T-helper 1 cell treated with Interleukin-12 subunit alpha and Interleukin-12 subunit beta and Interleukin-4 antibody, amounts not matched to agents 30 μg/mL and 1 μg/mL, for 36 hours (primary cell): ENCODE results near the gene MVB12B.

Experiments
- H3K27ac Mint-ChIP-seq: one replicate; pipeline ENCODE4 v1.8.0; 2021; ENCODE audit warnings: mild to moderate bottlenecking, mixed read lengths
- H3K27me3 Mint-ChIP-seq: one replicate; pipeline ENCODE4 v1.8.0; 2021; ENCODE audit warnings: low read depth, mixed read lengths
- H3K36me3 Mint-ChIP-seq: one replicate; pipeline ENCODE4 v1.8.0; 2021; ENCODE audit warnings: low read depth, mixed read lengths
- H3K4me1 Mint-ChIP-seq: one replicate; pipeline ENCODE4 v1.8.0; 2021; ENCODE audit warnings: low read depth, mixed read lengths
- H3K4me3 Mint-ChIP-seq: one replicate; pipeline ENCODE4 v1.8.0; 2021; ENCODE audit warnings: mild to moderate bottlenecking, moderate library complexity, mixed read lengths
- H3K9me3 Mint-ChIP-seq: one replicate; pipeline ENCODE4 v1.8.0; 2021; ENCODE audit warnings: mixed read lengths

MVB12B gene

DNA sequence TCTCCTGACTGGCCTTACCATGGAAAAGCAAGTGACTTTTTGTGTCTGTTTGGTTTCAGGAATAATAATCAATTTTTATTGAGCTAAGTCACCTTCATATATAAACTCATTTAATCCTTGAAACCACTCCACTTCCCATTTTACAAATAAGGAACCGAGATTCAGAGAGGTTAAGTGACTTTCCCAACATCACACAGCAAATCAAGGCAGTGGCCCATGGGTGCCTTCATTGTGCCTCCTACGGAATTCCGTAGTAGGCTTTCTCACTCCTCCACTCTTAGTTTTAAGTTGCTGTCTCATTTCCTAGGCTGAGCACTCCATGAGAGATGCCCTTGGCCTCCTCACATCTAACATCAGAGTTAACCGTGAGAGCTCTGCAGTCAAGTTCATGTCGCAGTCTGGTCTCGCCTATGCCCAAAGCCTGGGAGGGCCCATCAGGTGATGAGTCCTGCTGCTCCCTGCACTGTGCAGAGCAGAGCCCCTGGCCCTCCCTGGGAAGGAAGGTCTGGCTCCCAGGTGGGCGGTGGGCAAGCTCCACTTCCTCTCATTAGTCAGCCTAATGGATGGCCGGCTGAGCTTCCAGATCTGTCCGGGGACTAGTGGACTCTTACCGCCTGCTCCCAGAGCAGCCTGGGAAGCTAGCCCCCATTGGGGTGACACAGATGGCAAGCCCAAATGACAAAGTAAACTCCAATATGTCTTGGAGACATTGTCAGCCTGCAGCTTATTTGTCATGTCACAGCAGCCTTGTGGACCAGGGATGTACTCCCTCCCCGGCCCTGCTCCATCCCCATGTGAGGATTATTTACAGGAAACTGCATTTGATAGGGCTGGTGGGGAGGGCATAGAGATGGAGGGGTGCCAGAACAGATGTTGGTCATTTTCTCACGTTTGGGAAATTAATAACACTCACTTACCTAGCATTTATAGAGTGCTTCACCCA is 123.4 kb downstream of the MVB12B start:
- Mint-ChIP-seq H3K4me1 (peaks cover 3% of the 10 kb centered on the region), H3K27ac (no peak overlapping the region), H3K36me3 (no peaks in the 10 kb centered on the region), H3K4me3 (no peak overlapping the region), H3K27me3 (peaks cover 21% of the 10 kb centered on the region), H3K9me3 (no peaks in the 10 kb centered on the region)

- Mint-ChIP-seq H3K27ac (no peak overlapping the region), H3K4me3 (no peak overlapping the region), H3K27me3 (peaks cover 21% of the 10 kb centered on the region), H3K4me1 (peaks cover 3% of the 10 kb centered on the region), H3K9me3 (no peaks in the 10 kb centered on the region), H3K36me3 (no peaks in the 10 kb centered on the region)
Measured at GRCh38 chr9:126450668-126451205, 124.1 kb downstream of the MVB12B start.

DNA sequence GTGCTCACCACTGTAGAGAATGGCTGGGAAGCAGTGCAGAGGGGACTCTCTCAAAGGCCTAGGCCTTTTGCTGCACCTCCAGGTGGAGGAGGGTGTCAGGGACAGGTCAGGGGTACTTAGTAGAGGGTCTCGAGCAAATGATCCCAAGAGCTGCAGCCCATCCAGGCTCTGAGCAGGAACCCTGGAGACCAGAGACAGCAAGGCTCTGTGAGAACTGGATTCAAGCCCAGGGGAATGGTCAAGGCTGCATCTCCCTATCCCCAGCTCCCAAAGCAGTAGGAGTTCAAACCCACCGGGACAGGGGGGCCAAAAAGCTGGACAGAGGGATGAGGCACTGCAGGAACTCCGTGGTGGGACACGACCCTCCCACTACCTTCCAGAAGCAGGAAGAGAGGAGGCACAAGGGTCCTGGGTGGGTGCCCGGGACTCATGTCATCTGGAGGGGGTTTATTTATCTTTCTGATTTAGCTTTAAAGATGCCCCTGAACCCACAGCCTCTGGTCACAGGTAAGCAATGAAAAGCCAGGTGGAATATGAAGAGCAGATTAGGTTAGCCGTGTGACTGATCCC is 124.8 kb downstream of the MVB12B start:
- Mint-ChIP-seq H3K4me1 (peaks cover 3% of the 10 kb centered on the region), H3K27ac (no peak overlapping the region), H3K4me3 (no peak overlapping the region), H3K27me3 (peaks cover 21% of the 10 kb centered on the region), H3K36me3 (no peaks in the 10 kb centered on the region), H3K9me3 (no peaks in the 10 kb centered on the region)

DNA sequence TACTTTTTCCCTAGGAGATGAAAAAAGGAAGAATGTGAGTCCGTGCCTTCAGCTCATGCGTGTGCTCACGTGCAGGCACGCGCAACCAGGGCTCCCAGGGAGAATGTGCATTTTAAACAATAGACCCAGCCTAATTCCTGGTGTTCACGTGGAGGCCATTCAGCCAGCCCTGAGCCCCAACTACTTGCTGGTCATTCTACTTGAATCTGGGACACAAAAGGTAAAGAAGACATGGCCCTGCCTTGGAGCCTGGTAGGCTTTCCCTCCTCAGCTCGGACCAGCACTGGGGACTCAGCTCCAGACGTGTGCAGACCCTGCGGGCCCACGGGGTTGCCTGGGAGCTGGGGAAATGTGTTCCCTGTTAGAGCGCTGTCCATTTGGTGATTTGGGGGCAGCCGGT is 125.5 kb downstream of the MVB12B start:
- H3K36me3 Mint-ChIP-seq = no peaks in the 10 kb centered on the region
- H3K27ac Mint-ChIP-seq = no peak overlapping the region
- H3K9me3 Mint-ChIP-seq = no peaks in the 10 kb centered on the region
- peaks cover 3% of the 10 kb centered on the region for H3K4me1 Mint-ChIP-seq
- H3K27me3 Mint-ChIP-seq = peaks cover 28% of the 10 kb centered on the region
- no peak overlapping the region for H3K4me3 Mint-ChIP-seq

DNA sequence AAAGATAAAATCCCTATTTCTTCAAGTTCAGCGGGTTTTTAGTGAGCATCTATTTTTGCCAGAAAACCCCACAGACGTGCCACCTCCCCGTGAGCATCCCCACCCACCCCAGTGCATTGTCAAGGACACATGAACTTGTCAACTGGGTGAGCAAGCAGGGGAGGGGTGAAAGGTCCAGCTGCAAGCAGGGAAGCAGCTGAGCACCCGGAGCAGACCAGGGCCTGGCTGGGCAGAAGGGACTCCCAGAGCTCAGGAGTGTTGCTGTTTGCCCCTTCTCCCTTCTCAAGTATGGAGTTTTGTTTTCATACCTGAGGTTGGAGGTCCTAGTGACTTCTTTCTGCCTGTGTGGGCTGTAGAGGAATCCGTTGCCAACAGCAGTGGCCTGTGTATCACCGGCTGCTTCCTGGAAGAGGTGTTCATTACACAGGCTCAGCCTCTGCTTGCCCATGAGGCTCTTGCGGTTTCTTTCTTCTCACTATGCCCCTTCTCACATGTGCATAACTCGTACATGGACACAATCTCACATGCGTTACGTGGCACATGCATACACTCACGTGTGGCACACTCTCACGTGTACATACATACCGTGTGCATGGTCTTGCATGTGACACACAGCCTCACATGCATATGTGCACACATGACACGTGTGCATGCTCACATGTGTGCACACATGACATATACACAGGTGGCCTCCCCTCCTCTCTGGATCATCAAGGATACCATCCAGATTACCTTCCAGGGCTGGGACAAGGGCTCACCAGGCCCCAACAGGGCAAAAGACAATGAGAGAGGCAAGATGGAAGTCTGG is 126.7 kb downstream of the MVB12B start:
- Mint-ChIP-seq H3K4me1 (no peaks in the 10 kb centered on the region), H3K27me3 (peaks cover 24% of the 10 kb centered on the region), H3K36me3 (no peaks in the 10 kb centered on the region), H3K4me3 (no peak overlapping the region), H3K9me3 (no peaks in the 10 kb centered on the region), H3K27ac (no peak overlapping the region)

- no peak overlapping the region for H3K27ac Mint-ChIP-seq
- no peak overlapping the region for H3K4me3 Mint-ChIP-seq
- no peaks in the 10 kb centered on the region for H3K9me3 Mint-ChIP-seq
- H3K36me3 Mint-ChIP-seq = no peaks in the 10 kb centered on the region
- peaks cover 18% of the 10 kb centered on the region for H3K27me3 Mint-ChIP-seq
- no peaks in the 10 kb centered on the region for H3K4me1 Mint-ChIP-seq
Measured at GRCh38 chr9:126454215-126454614, 127.6 kb downstream of the MVB12B start.

DNA sequence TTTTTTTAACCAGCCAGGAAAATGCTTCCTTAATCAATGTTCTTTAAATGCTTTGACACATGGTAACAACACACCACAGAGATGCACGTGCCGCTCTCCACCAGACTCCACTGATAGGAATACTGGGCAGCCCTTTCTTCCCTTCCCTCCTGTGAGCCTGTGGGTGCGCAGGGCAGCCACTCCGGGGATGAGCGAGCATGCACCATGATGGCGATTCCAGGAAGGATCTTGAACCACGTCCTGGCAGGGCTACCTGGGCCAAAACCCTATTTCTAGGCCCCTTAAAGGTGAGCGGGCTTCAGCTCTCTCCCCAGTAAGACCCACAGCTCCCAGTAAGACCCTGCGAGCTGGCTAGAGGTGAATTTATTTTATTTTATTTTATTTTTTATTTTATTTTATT is 128.2 kb downstream of the MVB12B start:
- Mint-ChIP-seq H3K27me3 (peaks cover 18% of the 10 kb centered on the region), H3K9me3 (no peaks in the 10 kb centered on the region), H3K4me3 (no peak overlapping the region), H3K36me3 (no peaks in the 10 kb centered on the region), H3K27ac (no peak overlapping the region), H3K4me1 (no peaks in the 10 kb centered on the region)

DNA sequence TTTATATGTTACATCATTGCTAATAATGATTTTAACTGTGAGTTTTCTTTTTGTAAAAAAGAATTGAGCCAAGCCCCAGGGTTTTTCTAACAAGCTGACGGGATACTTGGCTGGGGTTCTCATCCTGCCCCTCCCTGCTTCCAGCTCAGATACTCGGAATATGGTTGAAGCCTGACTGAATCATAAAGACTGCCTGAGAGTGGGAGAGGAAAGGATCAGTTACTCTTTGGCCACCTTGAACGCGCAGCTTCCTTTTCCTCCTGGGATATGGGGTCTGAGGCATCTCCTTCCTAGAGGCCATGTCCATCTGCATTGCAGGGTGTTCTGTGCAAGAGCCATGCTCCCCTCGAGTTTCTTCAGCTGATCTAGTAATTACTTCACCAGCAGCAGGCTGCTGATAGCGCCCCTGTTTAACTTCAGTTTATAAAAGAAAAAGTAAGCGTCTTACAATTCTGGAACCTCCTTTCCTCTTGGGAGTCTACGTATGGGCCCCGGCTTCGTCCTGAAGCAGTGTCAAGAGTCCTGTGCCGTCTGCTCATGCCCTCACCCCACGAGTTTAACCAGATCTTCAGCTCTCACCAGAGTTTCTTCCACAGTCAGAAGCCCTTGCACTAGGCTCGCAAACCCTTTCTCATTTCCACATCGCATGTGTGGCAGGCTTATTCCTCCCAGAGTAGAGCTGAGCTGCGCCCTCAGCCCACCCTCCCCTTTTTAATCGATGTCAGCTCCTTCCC is 130.0 kb downstream of the MVB12B start:
- Mint-ChIP-seq H3K4me3 (no peak overlapping the region), H3K9me3 (no peaks in the 10 kb centered on the region), H3K27me3 (peaks cover 14% of the 10 kb centered on the region), H3K27ac (no peak overlapping the region), H3K36me3 (no peaks in the 10 kb centered on the region), H3K4me1 (no peaks in the 10 kb centered on the region)

GRCh38 chr9:126457175-126457547 is 130.5 kb downstream of the MVB12B start:
- H3K27me3 Mint-ChIP-seq = peaks cover 11% of the 10 kb centered on the region
- H3K9me3 Mint-ChIP-seq = no peaks in the 10 kb centered on the region
- no peak overlapping the region for H3K27ac Mint-ChIP-seq
- no peak overlapping the region for H3K4me3 Mint-ChIP-seq
- H3K4me1 Mint-ChIP-seq = no peaks in the 10 kb centered on the region
- no peaks in the 10 kb centered on the region for H3K36me3 Mint-ChIP-seq

- peaks cover 7% of the 10 kb centered on the region for H3K27me3 Mint-ChIP-seq
- no peak overlapping the region for H3K27ac Mint-ChIP-seq
- H3K9me3 Mint-ChIP-seq = no peaks in the 10 kb centered on the region
Measured at GRCh38 chr9:126457890-126458289, 131.3 kb downstream of the MVB12B start.

DNA sequence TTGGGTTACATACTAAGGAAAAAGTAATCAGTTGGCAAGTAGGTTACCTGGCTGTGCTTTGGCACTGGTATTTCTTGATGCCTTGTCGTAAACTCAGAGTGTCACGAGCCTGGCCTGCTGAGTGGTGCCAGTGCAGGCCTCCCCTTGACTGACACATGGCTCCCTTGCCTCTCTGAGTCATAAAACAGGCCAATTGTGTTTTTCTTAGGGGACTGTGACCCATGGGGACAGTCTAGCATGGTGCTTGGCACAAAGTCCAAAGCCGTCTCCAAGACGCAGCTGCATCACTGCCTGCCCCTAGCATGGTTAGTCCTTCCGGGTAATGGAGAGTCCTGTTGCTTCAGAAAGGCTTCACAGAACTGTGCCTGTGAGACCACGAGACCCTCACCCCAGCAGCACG is 132.5 kb downstream of the MVB12B start:
- no peaks in the 10 kb centered on the region for H3K36me3 Mint-ChIP-seq
- peaks cover 12% of the 10 kb centered on the region for H3K27me3 Mint-ChIP-seq
- H3K4me3 Mint-ChIP-seq = no peak overlapping the region
- H3K4me1 Mint-ChIP-seq = no peaks in the 10 kb centered on the region
- H3K27ac Mint-ChIP-seq = no peak overlapping the region
- H3K9me3 Mint-ChIP-seq = no peaks in the 10 kb centered on the region

More at GRCh38 chr9:126457890-126458289, 131.3 kb downstream of the MVB12B start:
- H3K4me1 Mint-ChIP-seq = no peaks in the 10 kb centered on the region
- H3K4me3 Mint-ChIP-seq = no peak overlapping the region
- H3K36me3 Mint-ChIP-seq = no peaks in the 10 kb centered on the region

- H3K4me1 Mint-ChIP-seq = no peaks in the 10 kb centered on the region
- no peaks in the 10 kb centered on the region for H3K36me3 Mint-ChIP-seq
- no peak overlapping the region for H3K27ac Mint-ChIP-seq
- H3K4me3 Mint-ChIP-seq = no peak overlapping the region
- no peaks in the 10 kb centered on the region for H3K9me3 Mint-ChIP-seq
- H3K27me3 Mint-ChIP-seq = peaks cover 16% of the 10 kb centered on the region
Measured at GRCh38 chr9:126459546-126459945, 132.9 kb downstream of the MVB12B start.

- H3K4me1 Mint-ChIP-seq = no peaks in the 10 kb centered on the region
- H3K4me3 Mint-ChIP-seq = no peak overlapping the region
- peaks cover 2% of the 10 kb centered on the region for H3K36me3 Mint-ChIP-seq
- H3K27ac Mint-ChIP-seq = no peak overlapping the region
- peaks cover 20% of the 10 kb centered on the region for H3K27me3 Mint-ChIP-seq
- H3K9me3 Mint-ChIP-seq = no peaks in the 10 kb centered on the region
Measured at GRCh38 chr9:126459965-126460843, 133.6 kb downstream of the MVB12B start.
